ENCODE results near the gene SV2B. TPM values are rescaled to one million over a fixed set of nuclear protein-coding genes. Genes with fewer than 3 reads are reported as not detected.

Gene SV2B
- polyA plus RNA-seq, 4 donors = 0.79 to 1.3 (median 0.87) TPM

- DNase-seq (ENCODE audit: low read depth in 4 of 4, low spot score in 3 of 4) = no peak
Observed at GRCh38 chr15:91184441-91184840, 84.4 kb downstream of the SV2B start.

- peak in 3 of 4 donors; percentile 35 to 40 (median 39) for DNase-seq (ENCODE audit: low read depth in 4 of 4, low spot score in 3 of 4)
Observed at GRCh38 chr15:91186904-91187656, 87.0 kb downstream of the SV2B start.

GRCh38 chr15:91192285-91192684, 92.2 kb downstream of the SV2B start:
- DNase-seq (ENCODE audit: low read depth in 4 of 4, low spot score in 3 of 4) = no peak

DNA sequence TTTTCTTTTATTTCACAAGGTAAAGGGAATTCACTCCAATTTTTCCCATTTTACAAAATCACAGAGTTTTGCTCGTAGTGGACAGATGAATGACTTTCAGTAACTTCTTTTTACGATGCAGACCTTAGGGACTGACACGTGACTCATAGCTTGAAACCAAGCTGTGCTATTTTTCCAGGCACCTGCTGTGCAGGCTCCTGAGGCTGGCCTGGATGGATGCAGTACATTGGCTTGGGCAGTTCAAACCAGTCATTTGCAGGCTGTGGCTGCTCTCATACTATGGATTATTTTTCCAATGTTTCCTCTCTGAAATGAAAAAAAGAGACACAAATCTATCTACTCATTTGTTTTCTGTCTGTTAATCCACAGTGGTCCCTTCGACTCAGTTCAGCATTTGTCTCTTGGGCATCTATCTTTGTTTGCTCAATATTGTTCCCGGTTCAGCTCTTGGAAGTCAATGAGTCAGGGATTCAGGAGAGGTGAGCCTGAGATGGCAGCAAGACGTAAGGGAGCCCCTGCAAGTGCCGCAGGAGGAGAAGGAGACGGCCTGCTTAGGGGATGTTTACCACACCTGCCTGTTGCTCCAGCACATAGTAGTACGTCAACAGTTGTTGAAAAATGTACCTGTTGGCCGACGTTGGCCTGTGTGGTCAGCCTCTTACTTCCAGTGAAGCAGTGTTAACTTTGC, 92.8 kb downstream of the SV2B start:
- DNase-seq (ENCODE audit: low read depth in 4 of 4, low spot score in 3 of 4) = no peak

- DNase-seq (ENCODE audit: low read depth in 4 of 4, low spot score in 3 of 4) = no peak
Observed at GRCh38 chr15:91193378-91193720, 93.3 kb downstream of the SV2B start.

DNA sequence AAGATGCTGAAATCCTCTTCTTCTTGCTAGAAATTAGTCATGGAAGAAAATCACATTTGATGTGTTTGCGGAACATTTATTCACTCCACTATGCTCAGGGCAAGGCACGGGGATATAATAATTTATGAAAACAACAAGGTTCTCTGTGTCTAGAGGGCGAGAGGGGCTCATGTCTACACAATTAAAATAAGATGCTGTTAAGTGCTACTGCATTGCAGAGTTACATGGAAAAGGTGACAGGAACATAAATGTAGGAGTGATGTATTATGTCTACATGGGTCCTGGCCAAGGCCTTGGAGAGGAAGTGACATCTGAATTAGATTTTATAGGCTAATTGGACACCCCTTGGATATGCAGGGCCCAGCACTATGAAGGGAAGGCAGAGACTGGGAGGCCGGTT, 96.1 kb downstream of the SV2B start:
- no peak for DNase-seq (ENCODE audit: low read depth in 4 of 4, low spot score in 3 of 4)

DNA sequence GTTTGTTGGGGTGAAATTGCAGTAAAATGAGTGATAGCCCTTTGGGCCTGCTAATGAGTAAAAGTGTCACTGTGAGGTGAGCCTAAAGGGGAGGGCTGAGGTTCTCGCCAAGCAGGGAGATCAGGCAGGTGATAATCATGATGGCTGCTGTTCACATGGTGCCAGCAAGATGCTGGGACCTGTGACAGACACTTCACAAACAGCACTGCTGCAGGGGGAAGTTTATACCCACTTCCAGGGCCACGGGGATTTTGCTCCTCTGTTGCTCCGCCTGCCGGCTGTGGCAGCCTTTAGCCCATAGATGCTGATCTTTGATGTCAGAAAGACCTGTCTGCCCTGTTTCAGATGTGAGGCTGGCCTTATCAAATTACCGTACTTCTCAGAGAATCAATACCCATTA, 96.7 kb downstream of the SV2B start:
- DNase-seq (ENCODE audit: low read depth in 4 of 4, low spot score in 3 of 4) = no peak

GRCh38 chr15:91199511-91199910, 99.5 kb downstream of the SV2B start:
- DNase-seq (ENCODE audit: low read depth in 4 of 4, low spot score in 3 of 4) = no peak

GRCh38 chr15:91200101-91200754, 100.2 kb downstream of the SV2B start:
- no peak for DNase-seq (ENCODE audit: low read depth in 4 of 4, low spot score in 3 of 4)

GRCh38 chr15:91202510-91203102, 102.5 kb downstream of the SV2B start:
- DNase-seq (ENCODE audit: low read depth in 4 of 4, low spot score in 3 of 4) = no peak

GRCh38 chr15:91203619-91204203, 103.7 kb downstream of the SV2B start:
- DNase-seq (ENCODE audit: low read depth in 4 of 4, low spot score in 3 of 4) = no peak

DNA sequence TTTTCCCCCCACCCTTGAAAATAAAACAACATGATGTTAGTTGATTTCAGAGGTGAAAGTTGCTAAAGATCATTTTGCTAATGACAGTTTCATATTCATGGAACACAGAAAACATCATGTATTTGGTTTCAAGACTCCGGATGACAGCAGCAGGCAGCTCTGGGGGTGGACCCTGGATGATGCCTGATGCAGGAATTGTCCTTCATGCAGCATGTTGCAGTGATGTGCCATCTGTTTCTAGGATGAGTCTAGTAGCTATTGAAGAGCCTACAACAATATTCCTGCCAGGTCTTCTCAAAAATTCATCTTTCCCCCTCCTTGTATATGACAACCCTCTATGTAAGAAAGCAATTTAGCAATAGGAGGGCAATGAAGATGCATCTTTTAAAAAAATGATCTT, 108.3 kb downstream of the SV2B start:
- no peak for DNase-seq (ENCODE audit: low read depth in 4 of 4, low spot score in 3 of 4)

DNA sequence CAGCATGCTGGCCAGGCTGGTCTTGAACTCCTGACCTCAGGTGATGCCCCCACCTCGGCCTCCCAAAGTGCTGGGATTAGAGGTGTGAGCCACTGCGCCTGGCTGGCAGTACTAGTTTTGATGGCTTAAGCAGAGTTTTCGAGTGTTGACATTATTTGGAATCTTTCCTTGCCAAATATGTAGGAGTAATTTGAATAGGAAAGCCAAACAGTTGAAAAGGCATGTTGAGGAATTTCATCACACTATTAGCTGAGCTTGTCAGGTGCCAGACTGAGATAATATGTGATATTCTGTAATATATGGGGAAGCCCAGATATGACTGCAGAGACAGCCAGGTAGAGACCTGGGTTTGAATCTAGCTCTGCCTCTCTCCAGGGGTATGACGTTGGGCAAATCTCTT, 109.3 kb downstream of the SV2B start:
- DNase-seq (ENCODE audit: low read depth in 4 of 4, low spot score in 3 of 4) = no peak

- no peak for DNase-seq (ENCODE audit: low read depth in 4 of 4, low spot score in 3 of 4)
Observed at GRCh38 chr15:91209726-91210125, 109.7 kb downstream of the SV2B start.

DNA sequence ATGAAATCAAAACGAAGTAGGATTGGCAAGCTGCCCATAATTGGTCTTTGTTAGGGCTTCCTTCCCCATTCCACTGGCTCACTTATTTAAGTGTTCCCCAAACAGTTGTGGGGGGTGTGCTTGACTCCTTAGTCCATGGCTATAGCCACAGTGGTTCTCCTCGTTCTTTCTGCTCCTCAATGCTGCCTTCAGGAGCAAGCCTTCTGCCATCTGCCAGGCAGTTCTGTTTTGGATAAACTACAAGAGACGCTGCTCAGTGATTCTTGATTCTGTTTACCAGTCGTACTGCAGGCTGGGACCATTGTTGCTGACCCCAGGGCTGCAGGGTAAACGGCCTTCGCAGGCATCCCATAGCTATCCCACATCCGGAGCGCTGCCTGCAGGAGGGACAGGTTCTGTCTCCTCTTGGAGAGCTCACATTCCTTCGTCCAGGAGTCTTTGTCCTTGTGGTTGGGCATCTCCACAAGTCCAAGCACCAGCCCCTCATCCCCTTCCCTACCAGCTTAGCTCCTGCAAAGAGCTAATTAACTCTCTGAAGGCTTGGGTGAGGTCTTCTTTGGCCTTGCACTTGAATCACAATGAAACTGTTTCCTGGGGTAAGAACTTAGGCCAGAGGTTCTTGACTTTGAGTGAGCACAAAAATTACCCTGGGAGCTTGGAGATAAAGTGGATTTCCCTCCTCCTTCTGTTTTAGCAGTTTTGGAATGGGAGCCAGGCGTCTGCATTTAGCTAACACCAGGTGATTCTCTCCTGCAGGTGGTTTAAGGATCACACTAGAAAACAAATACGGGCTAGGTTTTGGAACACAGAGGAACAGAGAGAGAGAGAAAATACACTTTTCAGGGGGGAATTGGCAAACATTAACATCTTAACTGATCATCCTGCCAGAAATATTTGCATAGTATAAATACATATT, 114.9 kb downstream of the SV2B start:
- no peak for DNase-seq (ENCODE audit: low read depth in 4 of 4, low spot score in 3 of 4)

DNA sequence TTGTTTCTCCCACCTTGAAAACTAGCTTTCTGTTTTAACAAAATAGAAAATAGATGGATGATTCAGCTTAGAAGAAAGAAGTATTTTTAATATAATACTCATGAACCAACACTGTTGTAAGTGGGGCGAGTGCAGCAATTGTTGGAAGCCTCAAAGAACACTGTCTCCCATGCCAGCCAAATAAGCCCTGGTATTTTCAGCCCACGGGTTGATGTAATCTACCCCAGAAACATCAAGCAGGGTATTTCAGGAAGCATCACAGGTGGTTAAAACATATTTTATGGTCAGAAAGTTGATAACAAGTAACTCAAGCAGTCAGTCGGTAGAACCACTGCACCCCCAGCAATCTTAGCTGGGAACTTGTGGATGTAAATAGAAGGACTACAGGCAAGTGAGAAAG, 115.9 kb downstream of the SV2B start:
- no peak for DNase-seq (ENCODE audit: low read depth in 4 of 4, low spot score in 3 of 4)

DNA sequence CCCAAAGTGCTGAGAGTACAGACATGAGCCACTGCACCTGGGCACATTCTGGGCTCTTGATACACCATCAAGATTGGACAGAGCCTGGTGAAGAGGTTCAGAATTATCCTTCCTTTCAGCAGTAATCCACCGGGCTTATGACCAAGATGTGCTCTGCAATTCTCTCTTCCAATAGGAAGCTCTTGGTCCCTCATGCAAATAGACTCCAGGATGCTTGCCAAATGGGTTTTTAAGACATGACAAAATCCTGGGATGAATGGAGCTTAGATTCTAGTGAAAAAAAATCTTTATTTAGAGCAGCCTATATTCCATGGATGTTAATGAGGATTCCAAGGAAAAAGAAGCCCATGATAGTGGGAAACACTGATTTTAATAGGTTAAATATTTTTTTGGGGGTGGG, 119.1 kb downstream of the SV2B start:
- no peak for DNase-seq (ENCODE audit: low read depth in 4 of 4, low spot score in 3 of 4)

DNA sequence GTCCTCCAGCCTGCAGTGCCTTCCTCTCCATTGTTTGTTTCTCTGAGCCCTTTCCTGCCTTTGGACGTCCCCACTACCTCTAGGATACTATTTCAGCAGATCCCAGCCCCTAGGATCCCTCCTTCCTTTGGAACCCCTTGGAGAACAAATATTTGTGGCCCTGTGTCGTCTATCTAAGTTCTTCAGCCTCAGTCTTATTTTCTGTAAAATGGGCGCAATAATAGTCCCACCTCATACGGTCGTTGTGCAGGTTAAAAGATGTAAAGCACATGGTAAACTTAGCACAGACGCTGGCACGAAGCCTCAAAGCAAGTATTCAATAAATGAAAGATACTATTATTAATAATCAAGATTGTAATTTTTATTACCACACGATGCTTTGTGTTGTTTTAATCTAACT, 122.0 kb downstream of the SV2B start:
- DNase-seq (ENCODE audit: low read depth in 4 of 4, low spot score in 3 of 4) = no peak

GRCh38 chr15:91223863-91224262, 123.8 kb downstream of the SV2B start:
- no peak for DNase-seq (ENCODE audit: low read depth in 4 of 4, low spot score in 3 of 4)

- peak in 3 of 4 donors; percentile 8 to 27 (median 18) for DNase-seq (ENCODE audit: low read depth in 4 of 4, low spot score in 3 of 4)
Observed at GRCh38 chr15:91224755-91225380, 124.8 kb downstream of the SV2B start.

Data from left renal pelvis (tissue), 4 donors.